Motor neuron (in vitro differentiated cells): ENCODE measurements around the gene UQCC2. TPM values are rescaled to one million over a fixed set of nuclear protein-coding genes. Genes with fewer than 3 reads are reported as not detected.

Source experiments
- ATAC-seq, 8 experiments: fragments of 200-7000 bp; cut with Tn5 transposase; replicated peaks in 6 of 8; 2 replicates each; pipeline ENCODE4 v1.8.0; 2021; ENCODE audit warnings: mild to moderate bottlenecking in 8 of 8, moderate library complexity in 8 of 8
- H3K27ac ChIP-seq, 2 donors: fragments of 250-450 bp; sonication (Bioruptor Pico); 2 replicates each; pipeline ENCODE4 v1.9.0; 2021; ENCODE audit warnings: antibody characterized with exemption in 2 of 2, mild to moderate bottlenecking in 2 of 2, moderate library complexity in 1 of 2
- H3K4me1 ChIP-seq, 2 donors: fragments of 250-450 bp; sonication (Bioruptor Pico); replicated peaks in 1 of 2; 2 replicates each; pipeline ENCODE4 v1.6.1; 2021; ENCODE audit warnings: antibody characterized with exemption in 2 of 2, mild to moderate bottlenecking in 2 of 2, moderate library complexity in 1 of 2
- H3K4me3 ChIP-seq, 5 donors: fragments of 250-450 bp; sonication (Bioruptor Pico); 2 replicates each; pipeline ENCODE4 v1.9.0; 2021; ENCODE audit warnings: antibody characterized with exemption in 5 of 5, mild to moderate bottlenecking in 5 of 5, moderate library complexity in 4 of 5
- WGBS, 10 experiments: fragments of 450-650 bp; shearing (Covaris generic); methylation state at CpG; one replicate each; pipeline ENCODE4 v1.0.0; 2022; 5-methylcytosine and 5-hydroxymethylcytosine counted together
- in situ Hi-C, 9 experiments: fragments of 400-800 bp; cut with MboI; loops; one replicate each; pipeline ENCODE4 v1.15.0; 2021; ENCODE audit warnings: low sequenced_read_pairs in 9 of 9, low pct_unique_long_range_greater_than_20kb in 2 of 9; ENCODE audit not compliant: unreplicated experiment in 9 of 9
- total RNA-seq, 8 experiments: library from RNA; unstranded; fragments of 300-600 nt; gene quantifications; 2 replicates each; pipeline versions ENCODE4 v1.2.3 to v1.2.4, GENCODE V29; 2022

The UQCC2 gene
- total RNA-seq, 8 experiments from 2014 or later: 53.4 to 130 (median 71.2) TPM

- H3K4me3 ChIP-seq: no peak overlapping the region
- peaks cover 19 to 24% of the 10 kb centered on the region in 2 donors for H3K4me1 ChIP-seq
- peak overlapping the region in 1 of 2 donors; percentile 15 for H3K27ac ChIP-seq
- WGBS, 10 experiments: 43 to 92% (median 90%) methylated on average over 1 to 11 of the region's 12 CpGs; no CpG with 5 or more reads in 7 of the 10 experiments
- no peak for ATAC-seq
- in situ Hi-C loops: no loop called here
Observed at GRCh38 chr6:33689148-33689494, 22.4 kb downstream of the UQCC2 start.

GRCh38 chr6:33688451-33689147, 22.9 kb downstream of the UQCC2 start:
- H3K4me3 ChIP-seq: no peak overlapping the region
- ATAC-seq: no peak
- in situ Hi-C loops: no loop called here
- H3K4me1 ChIP-seq: peaks cover 13 to 19% of the 10 kb centered on the region in 2 donors
- no peak overlapping the region for H3K27ac ChIP-seq
- 78 to 100% (median 98%) methylated on average over 1 to 11 of the region's 25 CpGs; no CpG with 5 or more reads in 3 of the 10 experiments for WGBS, 10 experiments

GRCh38 chr6:33688006-33688405, 23.5 kb downstream of the UQCC2 start:
- no peak for ATAC-seq
- 100% methylated on average over 1 of the region's 20 CpGs; no CpG with 5 or more reads in 8 of the 10 experiments for WGBS, 10 experiments
- in situ Hi-C loops: no loop called here
- Histone ChIP-seq H3K4me3 (no peak overlapping the region), H3K4me1 (peaks cover 13 to 16% of the 10 kb centered on the region in 2 donors), H3K27ac (no peak overlapping the region)

- 91 to 100% (median 100%) methylated on average over 1 to 6 of the region's 27 CpGs; no CpG with 5 or more reads in 5 of the 10 experiments for WGBS, 10 experiments
- in situ Hi-C loops: no loop called here
Observed at GRCh38 chr6:33686981-33687975, 24.2 kb downstream of the UQCC2 start.

GRCh38 chr6:33686225-33686924, 25.1 kb downstream of the UQCC2 start:
- peak overlapping the region in 1 of 2 donors; percentile 67 for H3K27ac ChIP-seq
- peaks cover 13 to 15% of the 10 kb centered on the region in 2 donors for H3K4me1 ChIP-seq
- 40 to 72% (median 64%) methylated on average over 1 to 5 of the region's 6 CpGs; no CpG with 5 or more reads in 6 of the 10 experiments for WGBS, 10 experiments
- ATAC-seq: peak; percentile 13 to 95 (median 87)
- H3K4me3 ChIP-seq: no peak overlapping the region
- in situ Hi-C loops: no loop called here

More at GRCh38 chr6:33686981-33687975, 24.2 kb downstream of the UQCC2 start:
- peak in 1 of 8 experiments; percentile 14 for ATAC-seq
- no peak overlapping the region for H3K4me3 ChIP-seq
- H3K27ac ChIP-seq: peak overlapping the region in 1 of 2 donors; percentile 37
- peaks cover 13 to 16% of the 10 kb centered on the region in 2 donors for H3K4me1 ChIP-seq

GRCh38 chr6:33685411-33686224, 25.9 kb downstream of the UQCC2 start:
- Histone ChIP-seq H3K4me3 (no peak overlapping the region), H3K4me1 (peaks cover 11 to 13% of the 10 kb centered on the region in 2 donors), H3K27ac (peak overlapping the region in 1 of 2 donors; percentile 67)
- WGBS, 10 experiments: 40 to 94% (median 83%) methylated on average over 1 to 4 of the region's 38 CpGs; no CpG with 5 or more reads in 5 of the 10 experiments
- in situ Hi-C loops: no loop called here
- ATAC-seq: peak in 1 of 8 experiments; percentile 1

- no peak overlapping the region for H3K27ac ChIP-seq
- in situ Hi-C loops: no loop called here
- no peak for ATAC-seq
- H3K4me1 ChIP-seq: peaks cover 11 to 13% of the 10 kb centered on the region in 2 donors
- H3K4me3 ChIP-seq: no peak overlapping the region
- WGBS, 10 experiments: 83% methylated on average over 1 of the region's 7 CpGs; no CpG with 5 or more reads in 9 of the 10 experiments
Observed at GRCh38 chr6:33684983-33685382, 26.5 kb downstream of the UQCC2 start.

GRCh38 chr6:33684428-33684896, 27.0 kb downstream of the UQCC2 start:
- H3K4me1 ChIP-seq: peaks cover 11 to 13% of the 10 kb centered on the region in 2 donors
- H3K4me3 ChIP-seq: no peak overlapping the region
- H3K27ac ChIP-seq: no peak overlapping the region
- WGBS, 10 experiments: 80 to 100% (median 91%) methylated on average over 1 to 4 of the region's 16 CpGs; no CpG with 5 or more reads in 5 of the 10 experiments
- no peak for ATAC-seq
- in situ Hi-C loops: no loop called here

- in situ Hi-C loops: no loop called here
- Histone ChIP-seq H3K27ac (no peak overlapping the region), H3K4me1 (peaks cover 11 to 13% of the 10 kb centered on the region in 2 donors), H3K4me3 (no peak overlapping the region)
- ATAC-seq: peak in 2 of 8 experiments; percentile 64 to 72
- 63 to 100% (median 81%) methylated on average over 1 to 5 of the region's 19 CpGs; no CpG with 5 or more reads in 5 of the 10 experiments for WGBS, 10 experiments
Observed at GRCh38 chr6:33683576-33684427, 27.7 kb downstream of the UQCC2 start.

GRCh38 chr6:33683051-33683571, 28.4 kb downstream of the UQCC2 start:
- in situ Hi-C loops: no loop called here
- WGBS, 10 experiments: 70 to 100% (median 80%) methylated on average over 1 to 2 of the region's 15 CpGs; no CpG with 5 or more reads in 7 of the 10 experiments
- H3K4me3 ChIP-seq: no peak overlapping the region
- peak in 2 of 8 experiments; percentile 14 to 66 for ATAC-seq
- no peak overlapping the region for H3K27ac ChIP-seq
- H3K4me1 ChIP-seq: peaks cover 13 to 17% of the 10 kb centered on the region in 2 donors

GRCh38 chr6:33682341-33682740, 29.2 kb downstream of the UQCC2 start:
- Histone ChIP-seq H3K4me3 (no peak overlapping the region), H3K27ac (no peak overlapping the region), H3K4me1 (peaks cover 13 to 16% of the 10 kb centered on the region in 2 donors)
- ATAC-seq: no peak
- in situ Hi-C loops: no loop called here
- WGBS, 10 experiments: 86 to 100% (median 96%) methylated on average over 1 to 5 of the region's 13 CpGs; no CpG with 5 or more reads in 4 of the 10 experiments
